HL-60 (cell line): ENCODE data around the gene UBE2R2.
"Not testable (repeated sequence)": the region's sequence is repeated elsewhere in the genome, so short reads cannot be mapped to it uniquely, and the experiment has no call there.

Experiments
- CTCF ChIP-seq: IDR thresholded peaks from one replicate; pipeline ENCODE4 v1.5.1; 2011; ENCODE audit warnings: low read length, control low read depth, inconsistent platforms; ENCODE audit not compliant: insufficient read depth
- POLR2AphosphoS5 ChIP-seq: IDR thresholded peaks from 2 replicates; pipeline ENCODE4 v1.6.1; 2012; ENCODE audit warnings: low read depth

GRCh38 chr9:33801943-33802500, 14.9 kb upstream of the UBE2R2 start:
- not testable (repeated sequence) for TF ChIP-seq POLR2AphosphoS5, CTCF
